ENCODE measurements around the gene ID1. TPM values are rescaled to one million over a fixed set of nuclear protein-coding genes. Genes with fewer than 3 reads are reported as not detected.
A peak's percentile ranks its signal among the peaks of the same experiment; 100 is the strongest.

Gene ID1
- total and polyA plus RNA-seq, 2 of the 13 experiments (the other 11 are each of a cell fraction or from before 2014, with no cell fraction given) = 320 to 419 TPM

GRCh38 chr20:31606804-31607639, 1.9 kb downstream of the ID1 start (continued):
- TF ChIP-seq HIC2 (CRISPR knock-in tag; IDR thresholded peaks at IDR 0.05; ENCODE audit: low read depth) (peak; percentile 70), ZBTB38 (CRISPR knock-in tag; IDR thresholded peaks at IDR 0.05) (peak; percentile 57), ZNF280D (CRISPR knock-in tag; IDR thresholded peaks at IDR 0.05) (no peak), CHD2 (IDR thresholded peaks at IDR 0.05; ENCODE audit: low read depth, low read length) (peak; percentile 51), SALL1 (CRISPR knock-in tag; IDR thresholded peaks at IDR 0.05) (peak; percentile 78), NAIF1 (CRISPR knock-in tag; IDR thresholded peaks at IDR 0.05; ENCODE audit: borderline replicate concordance) (no peak; the same call in 1 of the 2 replicates), ETS1 (CRISPR knock-in tag; IDR thresholded peaks at IDR 0.05) (no peak; the same call in 1 of the 2 replicates), THRA (CRISPR knock-in tag; IDR thresholded peaks at IDR 0.05; ENCODE audit: borderline replicate concordance) (peak; percentile 59), NCOA1 (CRISPR knock-in tag; IDR thresholded peaks at IDR 0.05) (no peak), ZNF484 (CRISPR knock-in tag; IDR thresholded peaks at IDR 0.05; ENCODE audit: borderline replicate concordance, low read depth) (no peak), GABPA (IDR thresholded peaks at IDR 0.05; ENCODE audit: low read depth, low read length) (no peak), GABPA (CRISPR knock-in tag; IDR thresholded peaks at IDR 0.05; ENCODE audit: low read depth) (no peak), ZNF770 (CRISPR knock-in tag; IDR thresholded peaks at IDR 0.05) (no peak), ZNF260 (CRISPR knock-in tag; IDR thresholded peaks at IDR 0.05; ENCODE audit: borderline replicate concordance, low read depth) (no peak), SMARCC2 (IDR thresholded peaks at IDR 0.05) (peak; percentile 57; the same call in 1 of the 2 replicates), THYN1 (CRISPR knock-in tag; IDR thresholded peaks at IDR 0.05; ENCODE audit: borderline replicate concordance, low read depth) (peak; percentile 30; the same call in 1 of the 2 replicates), ZNF780A (CRISPR knock-in tag; IDR thresholded peaks at IDR 0.05) (0 out of 2 replicates have a peak, but pooled peaks have one; percentile 76), ZNF510 (CRISPR knock-in tag; IDR thresholded peaks at IDR 0.05; ENCODE audit: low read depth) (no peak), KDM6A (CRISPR knock-in tag; IDR thresholded peaks at IDR 0.05; ENCODE audit: low read depth) (no peak), SIX4 (CRISPR knock-in tag; IDR thresholded peaks at IDR 0.05) (peak; percentile 66; the same call in 1 of the 2 replicates)

All from HepG2 (cell line).